Measurements from ENCODE around the gene RPTOR. TPM values are rescaled to one million over a fixed set of nuclear protein-coding genes. Genes with fewer than 3 reads are reported as not detected.

RPTOR gene
- polyA plus RNA-seq, 1 donor (not counting 4 experiments of a cell fraction or from before 2014, with no cell fraction given): 4.0 TPM

DNA sequence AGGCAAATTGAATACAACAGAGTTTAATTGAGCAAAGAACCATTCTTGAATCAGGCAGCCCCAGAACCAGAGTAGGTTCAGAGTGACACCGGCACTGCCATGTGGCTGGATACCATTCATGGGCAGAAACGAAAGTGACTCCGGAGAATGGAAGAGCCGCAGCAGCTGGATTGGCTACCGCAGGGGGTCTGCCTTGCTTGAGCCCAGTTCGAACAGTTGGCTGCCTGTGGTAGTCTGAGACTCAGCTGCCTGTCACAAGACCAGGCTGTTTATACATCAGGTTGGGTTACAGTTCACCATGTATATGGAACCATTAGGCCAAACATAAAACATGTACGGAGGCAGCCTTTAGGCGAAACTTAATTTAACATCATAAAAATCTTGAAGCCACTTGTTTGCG is 241.8 kb downstream of the RPTOR start:
- FAIRE-seq: no peak
- Histone ChIP-seq H2AFZ (ENCODE audit: control insufficient read depth, low read length) (no peak overlapping the region), H3K36me3 (ENCODE audit: control insufficient read depth in 2 of 2, extremely low read depth in 1 of 2, insufficient read depth in 2 of 2, low read length in 2 of 2) (peaks cover 0 to 5% of the 10 kb centered on the region in 2 experiments), H3K9me3 (ENCODE audit: control insufficient read depth, low read depth, low read length) (no peaks in the 10 kb centered on the region), H4K20me1 (ENCODE audit: control insufficient read depth, extremely low read depth, insufficient read depth, low read length) (no peaks in the 10 kb centered on the region), H3K9ac (ENCODE audit: control insufficient read depth, extremely low read depth, insufficient read depth, low read length) (no peak overlapping the region), H3K79me2 (ENCODE audit: control insufficient read depth, insufficient read depth, low read length) (no peaks in the 10 kb centered on the region), H3K4me3 (ENCODE audit: control insufficient read depth in 2 of 3, extremely low read depth in 1 of 3, insufficient read depth in 2 of 3, low read depth in 1 of 3, low read length in 3 of 3) (no peak overlapping the region), H3K4me1 (ENCODE audit: control insufficient read depth, extremely low read depth, insufficient read depth, low read length) (peaks cover 20% of the 10 kb centered on the region), H3K27me3 (ENCODE audit: control insufficient read depth, extremely low read depth, insufficient read depth, low read length) (no peaks in the 10 kb centered on the region), H3K9me1 (ENCODE audit: control insufficient read depth, extremely low read depth, insufficient read depth, low read length) (no peaks in the 10 kb centered on the region), H3K4me2 (ENCODE audit: control insufficient read depth, extremely low read depth, insufficient read depth, low read depth, low read length) (no peak overlapping the region), H3K27ac (ENCODE audit: control insufficient read depth, insufficient read depth, low read length) (no peak overlapping the region)
- DNase-seq (ENCODE audit: low read depth, low spot score): no peak
- dilution Hi-C loops (cut with MboI; ENCODE audit: extremely low pct_ligation_motif_present, low sequenced_read_pairs): no loop called here
- TF ChIP-seq EZH2 (IDR thresholded peaks at IDR 0.05; ENCODE audit: low read length): no peak

DNA sequence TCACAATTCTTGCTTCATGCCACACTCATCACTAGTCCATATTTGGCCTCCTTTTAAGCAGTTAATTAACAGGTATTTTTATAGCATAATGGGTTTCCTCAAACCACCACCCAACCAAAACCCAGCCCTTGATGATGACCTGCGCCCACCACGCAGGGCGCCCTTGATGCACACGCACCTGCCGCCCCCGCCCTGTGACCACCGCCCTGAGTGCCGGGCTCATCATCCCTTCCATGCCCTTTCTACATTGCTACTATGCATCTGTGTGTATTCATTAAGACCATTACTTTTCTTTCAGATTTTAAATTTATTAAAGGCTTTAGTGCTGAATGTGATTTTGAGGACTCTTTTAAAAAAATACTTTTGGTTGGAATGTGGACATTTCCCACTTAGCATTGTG is 242.2 kb downstream of the RPTOR start:
- Histone ChIP-seq H2AFZ (ENCODE audit: control insufficient read depth, low read length) (no peak overlapping the region), H3K4me3 (ENCODE audit: control insufficient read depth in 2 of 3, extremely low read depth in 1 of 3, insufficient read depth in 2 of 3, low read depth in 1 of 3, low read length in 3 of 3) (no peak overlapping the region), H4K20me1 (ENCODE audit: control insufficient read depth, extremely low read depth, insufficient read depth, low read length) (no peaks in the 10 kb centered on the region), H3K9ac (ENCODE audit: control insufficient read depth, extremely low read depth, insufficient read depth, low read length) (no peak overlapping the region), H3K36me3 (ENCODE audit: control insufficient read depth in 2 of 2, extremely low read depth in 1 of 2, insufficient read depth in 2 of 2, low read length in 2 of 2) (peaks cover 0 to 5% of the 10 kb centered on the region in 2 experiments), H3K4me2 (ENCODE audit: control insufficient read depth, extremely low read depth, insufficient read depth, low read depth, low read length) (no peak overlapping the region), H3K27me3 (ENCODE audit: control insufficient read depth, extremely low read depth, insufficient read depth, low read length) (no peaks in the 10 kb centered on the region), H3K79me2 (ENCODE audit: control insufficient read depth, insufficient read depth, low read length) (no peaks in the 10 kb centered on the region), H3K9me1 (ENCODE audit: control insufficient read depth, extremely low read depth, insufficient read depth, low read length) (no peaks in the 10 kb centered on the region), H3K9me3 (ENCODE audit: control insufficient read depth, low read depth, low read length) (no peaks in the 10 kb centered on the region), H3K27ac (ENCODE audit: control insufficient read depth, insufficient read depth, low read length) (no peak overlapping the region), H3K4me1 (ENCODE audit: control insufficient read depth, extremely low read depth, insufficient read depth, low read length) (peaks cover 24% of the 10 kb centered on the region)
- FAIRE-seq (no peak), DNase-seq (ENCODE audit: low read depth, low spot score) (no peak)
- dilution Hi-C loops (cut with MboI; ENCODE audit: extremely low pct_ligation_motif_present, low sequenced_read_pairs): no loop called here
- no peak for TF ChIP-seq EZH2 (IDR thresholded peaks at IDR 0.05; ENCODE audit: low read length)
- TF ChIP-seq, protein P1, sequence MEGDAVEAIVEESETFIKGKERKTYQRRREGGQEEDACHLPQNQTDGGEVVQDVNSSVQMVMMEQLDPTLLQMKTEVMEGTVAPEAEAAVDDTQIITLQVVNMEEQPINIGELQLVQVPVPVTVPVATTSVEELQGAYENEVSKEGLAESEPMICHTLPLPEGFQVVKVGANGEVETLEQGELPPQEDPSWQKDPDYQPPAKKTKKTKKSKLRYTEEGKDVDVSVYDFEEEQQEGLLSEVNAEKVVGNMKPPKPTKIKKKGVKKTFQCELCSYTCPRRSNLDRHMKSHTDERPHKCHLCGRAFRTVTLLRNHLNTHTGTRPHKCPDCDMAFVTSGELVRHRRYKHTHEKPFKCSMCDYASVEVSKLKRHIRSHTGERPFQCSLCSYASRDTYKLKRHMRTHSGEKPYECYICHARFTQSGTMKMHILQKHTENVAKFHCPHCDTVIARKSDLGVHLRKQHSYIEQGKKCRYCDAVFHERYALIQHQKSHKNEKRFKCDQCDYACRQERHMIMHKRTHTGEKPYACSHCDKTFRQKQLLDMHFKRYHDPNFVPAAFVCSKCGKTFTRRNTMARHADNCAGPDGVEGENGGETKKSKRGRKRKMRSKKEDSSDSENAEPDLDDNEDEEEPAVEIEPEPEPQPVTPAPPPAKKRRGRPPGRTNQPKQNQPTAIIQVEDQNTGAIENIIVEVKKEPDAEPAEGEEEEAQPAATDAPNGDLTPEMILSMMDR (optimal IDR thresholded peaks at IDR 0.05 in 1 of 3, IDR thresholded peaks at IDR 0.05 in 1 of 3, conservative IDR thresholded peaks at IDR 0.05 in 1 of 3; ENCODE audit: extremely low read depth in 1 of 3, insufficient read depth in 2 of 3, low read length in 3 of 3): no peak

DNA sequence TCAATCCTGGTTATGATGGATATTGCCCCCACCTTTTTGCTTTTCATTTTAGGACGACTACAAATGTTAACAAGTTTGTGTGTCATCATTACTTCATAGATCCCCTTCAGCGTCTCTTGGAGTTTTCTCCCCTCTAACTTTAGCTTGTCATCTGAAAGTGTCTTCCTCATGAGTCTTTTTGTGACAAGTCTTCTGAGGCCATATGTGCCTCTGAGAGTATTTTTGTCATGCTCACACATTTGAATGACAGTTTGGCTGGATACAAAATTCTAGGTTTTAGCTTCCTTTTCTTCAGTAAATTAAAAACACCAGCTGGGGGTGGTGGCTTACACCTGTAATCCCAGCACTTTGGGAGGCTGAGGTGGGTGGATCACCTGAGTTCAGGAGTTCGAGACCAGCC is 243.2 kb downstream of the RPTOR start:
- Histone ChIP-seq H3K4me2 (ENCODE audit: control insufficient read depth, extremely low read depth, insufficient read depth, low read depth, low read length) (no peak overlapping the region), H3K4me3 (ENCODE audit: control insufficient read depth in 2 of 3, extremely low read depth in 1 of 3, insufficient read depth in 2 of 3, low read depth in 1 of 3, low read length in 3 of 3) (no peak overlapping the region), H3K27me3 (ENCODE audit: control insufficient read depth, extremely low read depth, insufficient read depth, low read length) (no peaks in the 10 kb centered on the region), H3K9me1 (ENCODE audit: control insufficient read depth, extremely low read depth, insufficient read depth, low read length) (no peaks in the 10 kb centered on the region), H4K20me1 (ENCODE audit: control insufficient read depth, extremely low read depth, insufficient read depth, low read length) (no peaks in the 10 kb centered on the region), H3K79me2 (ENCODE audit: control insufficient read depth, insufficient read depth, low read length) (no peaks in the 10 kb centered on the region), H3K4me1 (ENCODE audit: control insufficient read depth, extremely low read depth, insufficient read depth, low read length) (peaks cover 32% of the 10 kb centered on the region), H2AFZ (ENCODE audit: control insufficient read depth, low read length) (no peak overlapping the region), H3K9ac (ENCODE audit: control insufficient read depth, extremely low read depth, insufficient read depth, low read length) (no peak overlapping the region), H3K27ac (ENCODE audit: control insufficient read depth, insufficient read depth, low read length) (no peak overlapping the region), H3K36me3 (ENCODE audit: control insufficient read depth in 2 of 2, extremely low read depth in 1 of 2, insufficient read depth in 2 of 2, low read length in 2 of 2) (peaks cover 1 to 5% of the 10 kb centered on the region in 2 experiments), H3K9me3 (ENCODE audit: control insufficient read depth, low read depth, low read length) (no peaks in the 10 kb centered on the region)
- dilution Hi-C loops (cut with MboI; ENCODE audit: extremely low pct_ligation_motif_present, low sequenced_read_pairs): no loop called here
- FAIRE-seq (no peak), DNase-seq (ENCODE audit: low read depth, low spot score) (no peak)
- no peak for TF ChIP-seq EZH2 (IDR thresholded peaks at IDR 0.05; ENCODE audit: low read length)
- TF ChIP-seq, protein P1 (optimal IDR thresholded peaks at IDR 0.05 in 1 of 3, IDR thresholded peaks at IDR 0.05 in 1 of 3, conservative IDR thresholded peaks at IDR 0.05 in 1 of 3; ENCODE audit: extremely low read depth in 1 of 3, insufficient read depth in 2 of 3, low read length in 3 of 3): no peak

Data from keratinocyte (primary cell).